Fibroblast of pulmonary artery (primary cell): ENCODE measurements around the gene OSER1.
A peak's percentile ranks its signal among the peaks of the same experiment; 100 is the strongest.

Source experiments
- DNase-seq: peaks from one replicate; pipeline ENCODE4 v3.0.0-alpha.2; 2010; ENCODE audit warnings: low read depth
- H3K4me3 ChIP-seq: replicated peaks from 2 replicates; pipeline ENCODE4 v1.5.1; 2011; ENCODE audit warnings: low read depth, mild to moderate bottlenecking, control low read depth, low read length, moderate library complexity
- TF ChIP-seq, protein P1 (sequence below): IDR thresholded peaks from 2 replicates; pipeline ENCODE4 v1.5.1; 2011; ENCODE audit warnings: mild to moderate bottlenecking, control low read depth, low read length, inconsistent platforms; ENCODE audit errors: missing control alignments

Gene OSER1

DNA sequence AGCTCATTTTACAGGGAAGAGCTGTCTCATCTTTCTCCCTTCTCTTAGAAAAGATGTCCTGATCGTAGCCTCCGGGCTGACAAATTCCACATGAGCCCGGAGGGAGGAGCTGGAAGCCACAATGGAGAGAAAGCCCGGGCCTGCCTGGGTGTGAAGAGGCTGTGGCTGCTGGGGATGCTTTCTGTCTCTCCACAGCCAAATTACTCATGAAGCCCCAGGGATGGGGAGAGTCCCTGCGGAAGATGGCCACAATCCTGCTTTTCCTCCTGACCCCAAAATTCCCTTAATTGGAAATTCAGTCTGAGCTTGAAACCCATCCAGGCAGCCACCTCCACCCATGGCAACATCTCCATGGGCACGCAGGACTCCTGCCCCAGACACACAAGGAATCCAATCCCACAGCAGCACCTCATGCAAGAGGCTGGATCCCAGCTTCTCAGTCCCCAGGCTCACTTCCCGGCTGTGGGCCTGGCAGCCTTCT is 56.0 kb downstream of the OSER1 start:
- no peak overlapping the region for H3K4me3 ChIP-seq
- TF ChIP-seq, protein P1, sequence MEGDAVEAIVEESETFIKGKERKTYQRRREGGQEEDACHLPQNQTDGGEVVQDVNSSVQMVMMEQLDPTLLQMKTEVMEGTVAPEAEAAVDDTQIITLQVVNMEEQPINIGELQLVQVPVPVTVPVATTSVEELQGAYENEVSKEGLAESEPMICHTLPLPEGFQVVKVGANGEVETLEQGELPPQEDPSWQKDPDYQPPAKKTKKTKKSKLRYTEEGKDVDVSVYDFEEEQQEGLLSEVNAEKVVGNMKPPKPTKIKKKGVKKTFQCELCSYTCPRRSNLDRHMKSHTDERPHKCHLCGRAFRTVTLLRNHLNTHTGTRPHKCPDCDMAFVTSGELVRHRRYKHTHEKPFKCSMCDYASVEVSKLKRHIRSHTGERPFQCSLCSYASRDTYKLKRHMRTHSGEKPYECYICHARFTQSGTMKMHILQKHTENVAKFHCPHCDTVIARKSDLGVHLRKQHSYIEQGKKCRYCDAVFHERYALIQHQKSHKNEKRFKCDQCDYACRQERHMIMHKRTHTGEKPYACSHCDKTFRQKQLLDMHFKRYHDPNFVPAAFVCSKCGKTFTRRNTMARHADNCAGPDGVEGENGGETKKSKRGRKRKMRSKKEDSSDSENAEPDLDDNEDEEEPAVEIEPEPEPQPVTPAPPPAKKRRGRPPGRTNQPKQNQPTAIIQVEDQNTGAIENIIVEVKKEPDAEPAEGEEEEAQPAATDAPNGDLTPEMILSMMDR: no peak
- no peak for DNase-seq

DNA sequence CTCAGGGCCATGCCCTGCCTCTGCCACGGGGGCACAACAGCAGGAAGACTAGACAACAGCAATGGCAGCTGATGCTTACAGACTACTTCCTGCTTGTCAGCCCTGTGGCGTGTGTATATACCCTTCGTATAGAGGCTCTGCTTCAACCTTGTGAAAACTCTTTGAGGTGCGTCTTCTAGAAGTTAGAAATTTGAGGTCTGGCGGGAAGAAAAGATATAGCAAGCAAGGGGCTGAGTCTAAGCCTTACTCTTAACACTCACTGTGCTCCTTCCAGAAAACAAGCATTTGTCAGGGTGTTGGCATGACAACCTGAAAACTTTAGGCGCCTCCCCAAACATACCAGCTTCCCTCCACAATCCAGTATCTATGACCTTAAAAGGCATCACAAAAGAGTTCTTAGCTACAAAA is 56.9 kb downstream of the OSER1 start:
- peak; percentile 43 for DNase-seq
- H3K4me3 ChIP-seq: no peak overlapping the region
- TF ChIP-seq, protein P1: no peak

DNA sequence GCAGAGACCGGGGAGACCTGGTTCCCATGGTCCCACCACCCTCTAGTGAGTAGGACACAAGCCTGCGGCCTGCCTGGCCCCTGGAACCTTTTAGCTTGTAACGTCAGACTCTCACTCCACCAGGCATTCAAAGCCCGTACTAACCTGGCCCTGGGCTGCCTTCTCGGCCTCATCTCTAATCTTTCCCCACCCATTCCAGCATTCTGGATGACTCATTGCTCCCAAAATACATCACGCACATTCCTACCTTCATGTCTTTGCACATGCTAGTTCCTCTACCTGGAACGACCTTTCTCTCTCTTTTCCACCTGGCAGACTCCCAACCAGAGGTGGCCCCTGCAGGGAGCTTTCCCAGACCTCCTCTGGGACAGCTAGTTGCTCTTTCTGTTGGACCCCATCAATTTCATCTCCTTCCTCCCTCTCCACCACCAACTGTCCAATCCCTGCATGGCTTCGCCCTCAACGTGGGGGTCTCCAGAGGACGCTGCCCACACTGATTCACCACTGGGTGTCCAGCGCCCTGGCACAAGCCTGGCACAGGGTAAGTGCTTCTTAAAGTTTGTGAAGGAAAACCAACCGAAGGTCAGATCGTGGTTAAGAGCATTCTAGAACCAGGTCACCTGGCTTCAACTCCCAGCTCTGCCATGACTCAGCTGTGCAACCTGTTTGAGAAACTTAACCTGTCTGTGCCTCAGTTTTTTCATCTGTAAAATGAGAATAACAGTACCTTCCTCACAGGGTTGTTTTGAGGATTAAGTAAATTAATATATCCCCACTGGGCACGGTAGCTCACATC is 58.8 kb downstream of the OSER1 start:
- DNase-seq: no peak
- H3K4me3 ChIP-seq: no peak overlapping the region
- TF ChIP-seq, protein P1: no peak

DNA sequence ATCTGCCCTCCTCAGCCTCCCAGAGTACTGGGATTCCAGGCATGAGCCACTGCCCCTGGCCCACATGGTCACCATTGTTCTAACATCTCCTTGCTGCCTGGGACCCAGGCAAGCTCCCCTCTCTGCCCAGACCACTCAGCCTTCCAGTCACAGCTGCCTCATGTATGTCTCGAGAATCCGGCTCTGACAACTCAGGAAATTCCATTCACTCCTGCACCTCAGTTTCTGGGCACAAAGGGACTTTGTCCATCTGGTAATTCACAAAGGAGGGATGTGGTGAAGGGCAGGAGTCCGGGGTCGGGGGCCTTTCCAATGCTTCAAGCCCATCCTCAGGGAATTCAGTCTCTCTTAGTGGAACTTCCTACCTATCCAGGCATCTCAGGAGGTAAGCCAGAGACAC is 64.3 kb downstream of the OSER1 start:
- H3K4me3 ChIP-seq: no peak overlapping the region
- TF ChIP-seq, protein P1: no peak
- peak; percentile 10 for DNase-seq
